Prostate gland (tissue), 2 donors: ENCODE results near the gene NFIC. TPM values are rescaled to one million over a fixed set of nuclear protein-coding genes. Genes with fewer than 3 reads are reported as not detected.

ENCODE experiments used
- DNase-seq: peaks from one replicate; pipeline ENCODE4 v3.0.0-alpha.2; 2019; ENCODE audit warnings: low spot score
- H3K27ac ChIP-seq, 2 donors: fragments of 200-600 bp; sonication (generic); 2 replicates each; pipeline ENCODE4 v1.5.1; 2017 to 2019
- H3K27me3 ChIP-seq: fragments of 200-600 bp; sonication (generic); replicated peaks from 2 replicates; pipeline ENCODE4 v1.5.1; 2019; ENCODE audit not compliant: insufficient read depth
- H3K36me3 ChIP-seq, 2 donors: fragments of 200-600 bp; sonication (generic); 1 replicate in 1 of 2; 2 replicates in 1 of 2; pipeline versions ENCODE4 v1.5.1 to v1.8.1; 2017 to 2019
- H3K4me1 ChIP-seq: fragments of 200-600 bp; sonication (generic); replicated peaks from 2 replicates; pipeline ENCODE4 v1.5.1; 2019
- H3K4me3 ChIP-seq, 2 donors: fragments of 200-600 bp; sonication (generic); 2 replicates each; pipeline ENCODE4 v1.5.1; 2017 to 2019
- H3K9me3 ChIP-seq: fragments of 200-600 bp; sonication (generic); 2 replicates; pipeline ENCODE4 v1.5.1; 2017
- POLR2A ChIP-seq: fragments of 450-650 bp; IDR thresholded peaks from one replicate; pipeline ENCODE4 v1.6.1; 2016; ENCODE audit warnings: antibody characterized with exemption, mild to moderate bottlenecking
- POLR2AphosphoS5 ChIP-seq: sonication (generic); formaldehyde crosslinking; IDR thresholded peaks from one replicate; pipeline ENCODE4 v1.6.1; 2017; ENCODE audit warnings: antibody characterized with exemption
- WGBS: methylation state at CpG from one replicate; pipeline ENCODE4 v1.1.5; 2018; 5-methylcytosine and 5-hydroxymethylcytosine counted together
- intact Hi-C: fragments of 100-400 bp; cut with DNase I; formaldehyde crosslinking; loops from one replicate; pipeline ENCODE4 v1.14.2; 2022
- total RNA-seq, 2 donors: library from RNA; depleted of rRNA; stranded (reverse); fragments of >200 nt; gene quantifications; one replicate each; pipeline ENCODE4 v1.1.0, GENCODE V29; 2016
- TF ChIP-seq, protein P1 (sequence below), 4 experiments: fragments of 200-600 bp in 2 of 4; fragments of 450-650 bp in 2 of 4; sonication (generic) in 2 of 4; IDR thresholded peaks; 1 replicate in 3 of 4; 2 replicates in 1 of 4; pipeline ENCODE4 v1.5.1; 2016 to 2019; ENCODE audit warnings: antibody characterized with exemption in 4 of 4, mild to moderate bottlenecking in 2 of 4, moderate library complexity in 2 of 4

The NFIC gene
- total RNA-seq, 2 donors from 2014 or later = 160 to 168 TPM

DNA sequence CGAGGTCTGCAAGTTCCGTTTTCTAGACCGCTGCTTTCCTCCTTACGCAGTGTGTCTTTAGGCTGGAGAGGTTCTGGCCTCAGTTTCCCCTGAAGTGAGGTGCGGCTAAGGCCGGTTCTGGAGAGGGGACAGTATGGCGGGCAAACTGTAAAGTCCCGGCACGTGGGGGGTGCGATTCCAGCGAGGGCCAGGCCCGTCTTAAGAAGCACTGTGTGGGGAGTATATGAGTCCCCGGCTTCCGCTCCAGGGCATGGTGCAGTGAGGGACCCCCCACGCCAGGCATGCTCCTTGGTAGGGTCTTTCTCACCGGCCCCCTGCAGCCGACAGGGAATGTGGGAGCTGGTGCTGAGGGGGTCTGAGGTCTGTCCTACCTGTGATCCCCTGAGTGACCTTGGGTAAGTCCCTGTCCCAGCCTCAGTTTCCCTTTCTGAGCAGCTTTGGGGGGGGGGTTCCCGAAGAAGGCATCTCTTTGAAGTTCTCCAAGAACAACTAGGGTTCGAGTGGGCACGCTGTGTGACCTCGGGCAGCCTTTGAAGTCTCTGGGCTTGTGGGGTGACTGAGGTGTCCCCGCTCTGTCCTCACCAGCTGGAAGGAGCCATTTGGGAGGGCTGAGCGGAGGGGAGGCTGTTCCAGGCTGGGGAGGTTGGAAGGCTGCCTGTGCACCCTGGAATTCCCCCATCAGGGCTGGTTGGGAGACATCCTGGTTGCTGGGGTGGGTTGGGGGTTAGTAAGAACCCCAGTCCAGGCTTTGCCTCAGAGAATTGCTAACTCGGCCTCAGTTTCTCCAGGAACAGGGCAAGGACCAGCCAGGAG is 1.5 kb downstream of the NFIC start:
- H3K4me3 ChIP-seq = peak overlapping the region; percentile 79 to 99
- H3K27ac ChIP-seq = peak overlapping the region; percentile 96 to 100
- H3K4me1 ChIP-seq = peaks cover 18% of the 10 kb centered on the region
- no peaks in the 10 kb centered on the region for H3K36me3 ChIP-seq
- TF ChIP-seq, protein P1, sequence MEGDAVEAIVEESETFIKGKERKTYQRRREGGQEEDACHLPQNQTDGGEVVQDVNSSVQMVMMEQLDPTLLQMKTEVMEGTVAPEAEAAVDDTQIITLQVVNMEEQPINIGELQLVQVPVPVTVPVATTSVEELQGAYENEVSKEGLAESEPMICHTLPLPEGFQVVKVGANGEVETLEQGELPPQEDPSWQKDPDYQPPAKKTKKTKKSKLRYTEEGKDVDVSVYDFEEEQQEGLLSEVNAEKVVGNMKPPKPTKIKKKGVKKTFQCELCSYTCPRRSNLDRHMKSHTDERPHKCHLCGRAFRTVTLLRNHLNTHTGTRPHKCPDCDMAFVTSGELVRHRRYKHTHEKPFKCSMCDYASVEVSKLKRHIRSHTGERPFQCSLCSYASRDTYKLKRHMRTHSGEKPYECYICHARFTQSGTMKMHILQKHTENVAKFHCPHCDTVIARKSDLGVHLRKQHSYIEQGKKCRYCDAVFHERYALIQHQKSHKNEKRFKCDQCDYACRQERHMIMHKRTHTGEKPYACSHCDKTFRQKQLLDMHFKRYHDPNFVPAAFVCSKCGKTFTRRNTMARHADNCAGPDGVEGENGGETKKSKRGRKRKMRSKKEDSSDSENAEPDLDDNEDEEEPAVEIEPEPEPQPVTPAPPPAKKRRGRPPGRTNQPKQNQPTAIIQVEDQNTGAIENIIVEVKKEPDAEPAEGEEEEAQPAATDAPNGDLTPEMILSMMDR (IDR thresholded peaks at IDR 0.05) = no peak
- no peak for TF ChIP-seq POLR2A
- no peak for TF ChIP-seq POLR2AphosphoS5
- no peaks in the 10 kb centered on the region for H3K9me3 ChIP-seq
- 11% methylated on average over 18 of the region's 24 CpGs for WGBS
- intact Hi-C loops = loop anchor here (5.0 kb wide), 1 partner anchor 39 kb away; no protein-coding TSS in a partner anchor
- H3K27me3 ChIP-seq = no peaks in the 10 kb centered on the region
- no peak for DNase-seq

DNA sequence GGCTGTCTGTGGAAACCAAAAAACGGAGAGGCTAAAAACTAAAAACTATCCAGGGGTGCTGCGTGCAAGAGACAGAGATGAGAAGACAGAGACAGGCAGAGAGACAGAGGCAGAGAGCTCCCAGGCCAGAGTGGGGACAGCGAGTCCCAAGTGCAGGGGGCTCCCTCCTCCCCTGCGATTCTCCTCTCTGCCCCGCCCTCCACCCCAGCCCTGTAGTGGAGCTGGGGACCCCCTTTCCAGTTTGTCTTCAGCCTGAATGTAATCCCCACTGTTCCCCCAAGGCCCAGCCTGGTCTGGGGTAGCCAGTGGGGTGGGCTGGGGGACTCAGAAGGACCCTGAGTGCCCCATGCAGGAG is 2.0 kb downstream of the NFIC start:
- DNase-seq = no peak
- 18% methylated on average over 5 of the region's 5 CpGs for WGBS
- H3K36me3 ChIP-seq = no peaks in the 10 kb centered on the region
- no peaks in the 10 kb centered on the region for H3K9me3 ChIP-seq
- H3K27ac ChIP-seq = peak overlapping the region; percentile 96 to 100
- TF ChIP-seq, protein P1 (IDR thresholded peaks at IDR 0.05) = no peak
- no peak for TF ChIP-seq POLR2A
- no peak for TF ChIP-seq POLR2AphosphoS5
- intact Hi-C loops = loop anchor here (5.0 kb wide), 1 partner anchor 39 kb away; no protein-coding TSS in a partner anchor
- no peaks in the 10 kb centered on the region for H3K27me3 ChIP-seq
- peaks cover 18% of the 10 kb centered on the region for H3K4me1 ChIP-seq
- peak overlapping the region; percentile 79 to 99 for H3K4me3 ChIP-seq

DNA sequence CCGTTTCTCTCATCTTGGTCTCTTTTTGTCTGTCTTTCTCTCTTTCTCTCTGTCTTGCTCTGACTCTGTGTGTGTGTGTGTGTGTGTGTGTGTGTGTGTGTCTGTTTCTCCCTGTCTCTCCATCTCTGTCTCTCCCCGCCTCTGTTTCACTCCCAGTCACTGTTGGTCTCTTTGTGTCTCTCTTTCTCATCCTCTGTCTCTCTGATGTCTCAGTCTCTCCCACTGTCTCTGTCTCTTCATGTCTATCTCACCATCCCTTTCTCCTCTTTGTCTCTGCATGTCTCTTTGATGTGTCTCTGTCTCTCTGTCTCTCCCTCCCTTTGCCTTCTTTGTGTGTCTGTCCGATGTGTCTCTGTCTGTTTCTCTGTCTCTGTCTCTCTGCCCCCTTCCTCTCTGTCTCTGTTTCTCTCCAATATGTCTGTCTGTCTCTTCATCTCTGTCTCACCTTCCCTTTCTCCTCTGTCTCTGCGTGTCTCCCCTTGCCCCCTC is 2.5 kb downstream of the NFIC start:
- WGBS = 16% methylated on average over 4 of the region's 4 CpGs
- TF ChIP-seq POLR2AphosphoS5 = no peak
- TF ChIP-seq POLR2A = no peak
- TF ChIP-seq, protein P1 (IDR thresholded peaks at IDR 0.05) = no peak
- H3K9me3 ChIP-seq = no peaks in the 10 kb centered on the region
- H3K27me3 ChIP-seq = no peaks in the 10 kb centered on the region
- H3K27ac ChIP-seq = peak overlapping the region; percentile 96 to 100
- H3K4me3 ChIP-seq = peak overlapping the region; percentile 79 to 99
- intact Hi-C loops = loop anchor here (5.0 kb wide), 1 partner anchor 38 kb away; no protein-coding TSS in a partner anchor
- no peak for DNase-seq
- peaks cover 18% of the 10 kb centered on the region for H3K4me1 ChIP-seq
- H3K36me3 ChIP-seq = no peaks in the 10 kb centered on the region

DNA sequence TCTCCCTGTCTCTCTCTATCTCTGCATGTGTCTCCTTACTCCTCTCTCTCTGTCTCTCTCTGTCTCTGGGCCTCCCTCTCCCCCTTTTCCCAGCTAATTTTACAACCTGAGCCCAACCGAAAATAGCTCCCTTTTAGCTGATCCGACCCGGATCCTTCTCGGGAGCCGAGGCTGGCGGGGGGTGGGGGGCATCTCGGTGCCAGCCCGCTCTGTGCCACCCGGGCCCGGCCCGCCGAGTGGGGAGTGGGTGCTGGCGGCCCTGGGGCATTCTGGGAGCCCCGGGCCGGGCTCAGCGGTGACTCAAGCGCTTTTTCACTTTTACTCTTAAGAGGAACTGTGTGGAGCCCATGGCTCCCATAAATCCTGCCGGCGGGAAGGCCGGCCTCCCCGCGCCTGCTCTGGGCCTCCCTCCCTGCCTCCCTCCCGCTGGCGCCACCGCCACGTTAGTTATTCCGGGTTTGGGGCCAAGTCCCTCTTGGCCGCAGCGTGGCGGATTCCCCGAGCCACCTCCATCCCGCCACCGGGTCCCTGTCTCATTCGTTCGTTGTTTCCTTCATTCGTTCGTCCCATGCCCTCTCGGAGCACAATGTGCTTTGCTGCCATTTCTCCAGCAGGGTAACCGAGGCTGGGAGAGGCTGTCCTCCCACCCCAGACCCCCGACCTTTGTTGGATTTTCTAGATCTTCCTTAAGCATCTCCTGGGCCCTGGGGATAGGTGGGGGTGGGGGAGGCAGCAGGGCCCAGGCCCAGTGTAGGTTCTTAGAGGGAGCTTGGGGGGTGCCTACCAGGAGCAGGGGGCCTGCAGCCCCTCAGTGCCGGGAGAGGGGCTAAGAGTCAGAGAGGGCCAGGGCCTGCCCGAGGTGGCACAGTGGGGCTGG is 3.2 kb downstream of the NFIC start:
- peaks cover 23% of the 10 kb centered on the region for H3K4me1 ChIP-seq
- TF ChIP-seq POLR2AphosphoS5 = peak; percentile 69
- TF ChIP-seq, protein P1 (IDR thresholded peaks at IDR 0.05) = peak in 1 of 4 experiments; percentile 7
- TF ChIP-seq POLR2A = peak; percentile 66
- 2% methylated on average over 41 of the region's 42 CpGs for WGBS
- DNase-seq = peak; percentile 72
- H3K27me3 ChIP-seq = no peaks in the 10 kb centered on the region
- no peaks in the 10 kb centered on the region for H3K9me3 ChIP-seq
- peak overlapping the region; percentile 96 to 100 for H3K27ac ChIP-seq
- no peaks in the 10 kb centered on the region for H3K36me3 ChIP-seq
- intact Hi-C loops = loop anchor here (5.0 kb wide), 1 partner anchor 38 kb away; no protein-coding TSS in a partner anchor
- peak overlapping the region; percentile 79 to 99 for H3K4me3 ChIP-seq
